ENCODE measurements around the gene DOCK4. TPM values are rescaled to one million over a fixed set of nuclear protein-coding genes. Genes with fewer than 3 reads are reported as not detected.

DOCK4 gene
- total RNA-seq, 4 donors from 2014 or later = 9.9 to 30.9 (median 13.7) TPM

DNA sequence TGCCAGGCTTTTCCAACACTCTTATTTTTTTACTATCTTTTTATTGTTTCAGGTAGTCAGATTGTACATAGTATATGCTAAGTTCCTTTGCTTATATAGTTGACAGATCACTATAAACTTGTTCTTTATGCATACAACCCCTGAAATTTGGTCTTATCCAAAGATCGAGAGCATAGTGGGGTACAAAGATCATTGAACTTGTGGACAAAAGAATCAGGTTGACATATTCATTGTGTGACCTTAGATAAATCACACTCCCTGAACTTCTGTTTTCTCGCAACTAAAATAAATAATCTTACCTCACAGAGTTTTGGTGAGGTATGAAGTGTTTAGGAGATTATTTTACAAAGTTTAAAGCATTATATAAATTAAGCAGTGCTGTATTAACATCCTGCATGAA, 22.4 kb upstream of the DOCK4 start:
- intact Hi-C loops (cut with DNase I) = no loop called here
- TF ChIP-seq, protein P1, sequence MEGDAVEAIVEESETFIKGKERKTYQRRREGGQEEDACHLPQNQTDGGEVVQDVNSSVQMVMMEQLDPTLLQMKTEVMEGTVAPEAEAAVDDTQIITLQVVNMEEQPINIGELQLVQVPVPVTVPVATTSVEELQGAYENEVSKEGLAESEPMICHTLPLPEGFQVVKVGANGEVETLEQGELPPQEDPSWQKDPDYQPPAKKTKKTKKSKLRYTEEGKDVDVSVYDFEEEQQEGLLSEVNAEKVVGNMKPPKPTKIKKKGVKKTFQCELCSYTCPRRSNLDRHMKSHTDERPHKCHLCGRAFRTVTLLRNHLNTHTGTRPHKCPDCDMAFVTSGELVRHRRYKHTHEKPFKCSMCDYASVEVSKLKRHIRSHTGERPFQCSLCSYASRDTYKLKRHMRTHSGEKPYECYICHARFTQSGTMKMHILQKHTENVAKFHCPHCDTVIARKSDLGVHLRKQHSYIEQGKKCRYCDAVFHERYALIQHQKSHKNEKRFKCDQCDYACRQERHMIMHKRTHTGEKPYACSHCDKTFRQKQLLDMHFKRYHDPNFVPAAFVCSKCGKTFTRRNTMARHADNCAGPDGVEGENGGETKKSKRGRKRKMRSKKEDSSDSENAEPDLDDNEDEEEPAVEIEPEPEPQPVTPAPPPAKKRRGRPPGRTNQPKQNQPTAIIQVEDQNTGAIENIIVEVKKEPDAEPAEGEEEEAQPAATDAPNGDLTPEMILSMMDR (IDR thresholded peaks at IDR 0.05) = no peak
- TF ChIP-seq POLR2A (IDR thresholded peaks at IDR 0.05) = no peak
- no peak for DNase-seq
- Histone ChIP-seq H3K36me3 (no peaks in the 10 kb centered on the region), H3K27me3 (no peaks in the 10 kb centered on the region), H3K9me3 (no peaks in the 10 kb centered on the region), H3K4me1 (peaks cover 0 to 22% (median 15%) of the 10 kb centered on the region in 3 donors), H3K4me3 (no peak overlapping the region), H3K27ac (no peak overlapping the region)
- 93 to 94% methylated on average over 2 of the region's 2 CpGs for WGBS, 2 donors

DNA sequence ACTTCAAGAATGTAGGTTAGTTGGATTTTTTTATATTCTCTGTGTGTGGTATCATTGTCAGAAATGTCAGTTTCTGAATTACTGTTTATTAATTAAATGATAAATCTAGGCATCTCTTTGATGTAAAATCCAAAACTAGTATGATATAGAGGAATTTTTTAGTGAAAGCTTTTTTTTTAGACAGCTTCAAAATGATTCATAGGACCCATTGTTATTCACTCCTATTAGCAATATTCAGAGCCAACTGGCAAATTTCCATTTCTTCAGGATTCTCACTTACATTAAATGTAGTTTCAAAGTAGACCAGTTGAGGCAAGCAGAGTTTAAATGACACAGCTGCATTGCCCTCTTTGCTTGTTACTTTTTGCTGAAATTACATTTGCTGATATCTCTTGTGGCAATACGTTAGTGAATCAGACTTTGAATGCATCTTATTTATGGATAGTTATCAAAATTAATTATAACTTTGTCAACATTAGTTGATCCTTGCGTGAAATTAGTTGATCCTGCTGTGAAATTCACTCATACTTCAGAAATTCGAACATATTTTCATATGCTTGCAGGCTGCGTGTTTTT, 20.6 kb upstream of the DOCK4 start:
- Histone ChIP-seq H3K36me3 (no peaks in the 10 kb centered on the region), H3K4me3 (no peak overlapping the region), H3K9me3 (no peaks in the 10 kb centered on the region), H3K27me3 (no peaks in the 10 kb centered on the region), H3K27ac (no peak overlapping the region), H3K4me1 (peaks cover 0 to 13% (median 7%) of the 10 kb centered on the region in 3 donors)
- intact Hi-C loops (cut with DNase I) = no loop called here
- DNase-seq = no peak
- TF ChIP-seq, protein P1 (IDR thresholded peaks at IDR 0.05) = no peak
- no peak for TF ChIP-seq POLR2A (IDR thresholded peaks at IDR 0.05)
- WGBS, 2 donors = 38 to 59% methylated on average over 4 of the region's 4 CpGs

DNA sequence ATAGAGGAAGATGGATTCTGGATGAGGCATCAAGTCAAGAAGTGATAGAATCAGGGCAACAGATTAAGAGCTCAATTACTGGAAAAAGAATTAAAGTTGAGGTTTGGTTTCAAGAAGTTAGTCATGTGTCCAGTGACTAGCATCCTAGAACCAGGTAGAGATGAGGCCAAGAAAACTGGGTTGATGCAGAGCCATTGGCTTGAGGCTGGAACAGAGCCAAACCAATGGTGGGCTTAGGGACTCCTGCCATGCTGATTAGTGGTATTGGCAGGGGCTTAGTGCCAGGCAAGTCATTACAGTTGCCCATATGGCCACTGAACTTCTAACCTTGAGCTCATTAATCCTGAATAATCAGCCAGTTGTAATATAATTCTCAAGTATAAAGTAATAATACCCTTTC, 18.8 kb upstream of the DOCK4 start:
- TF ChIP-seq POLR2A (IDR thresholded peaks at IDR 0.05) = no peak
- TF ChIP-seq, protein P1 (IDR thresholded peaks at IDR 0.05) = no peak
- H3K4me1 ChIP-seq = peaks cover 0 to 13% (median 7%) of the 10 kb centered on the region in 3 donors
- H3K36me3 ChIP-seq = no peaks in the 10 kb centered on the region
- intact Hi-C loops (cut with DNase I) = no loop called here
- DNase-seq = no peak
- no peaks in the 10 kb centered on the region for H3K27me3 ChIP-seq
- H3K4me3 ChIP-seq = no peak overlapping the region
- no peak overlapping the region for H3K27ac ChIP-seq
- no peaks in the 10 kb centered on the region for H3K9me3 ChIP-seq

DNA sequence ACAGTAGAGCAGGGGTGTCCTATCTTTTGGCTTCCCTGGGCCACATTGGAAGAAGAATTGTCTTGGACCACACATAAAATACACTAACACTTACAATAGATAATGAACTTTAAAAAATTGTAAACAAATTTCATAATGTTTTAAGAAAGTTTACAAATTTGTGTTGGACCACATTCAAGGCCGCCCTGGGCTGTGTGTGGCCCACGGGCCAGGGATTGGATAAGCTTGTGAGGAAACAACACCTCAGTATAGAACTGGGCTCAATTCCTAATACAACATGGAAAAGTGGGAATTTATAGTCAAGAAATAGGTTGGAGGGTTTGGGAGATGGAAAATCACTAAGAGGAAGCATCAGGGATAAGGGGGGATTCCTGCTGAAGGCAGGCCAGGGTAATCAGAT, 18.0 kb upstream of the DOCK4 start:
- Histone ChIP-seq H3K27me3 (no peaks in the 10 kb centered on the region), H3K36me3 (no peaks in the 10 kb centered on the region), H3K4me1 (peaks cover 0 to 13% (median 7%) of the 10 kb centered on the region in 3 donors), H3K9me3 (no peaks in the 10 kb centered on the region), H3K4me3 (no peak overlapping the region), H3K27ac (no peak overlapping the region)
- no peak for DNase-seq
- 91 to 100% methylated on average over 2 of the region's 2 CpGs for WGBS, 2 donors
- TF ChIP-seq POLR2A (IDR thresholded peaks at IDR 0.05) = no peak
- TF ChIP-seq, protein P1 (IDR thresholded peaks at IDR 0.05) = no peak
- intact Hi-C loops (cut with DNase I) = no loop called here

DNA sequence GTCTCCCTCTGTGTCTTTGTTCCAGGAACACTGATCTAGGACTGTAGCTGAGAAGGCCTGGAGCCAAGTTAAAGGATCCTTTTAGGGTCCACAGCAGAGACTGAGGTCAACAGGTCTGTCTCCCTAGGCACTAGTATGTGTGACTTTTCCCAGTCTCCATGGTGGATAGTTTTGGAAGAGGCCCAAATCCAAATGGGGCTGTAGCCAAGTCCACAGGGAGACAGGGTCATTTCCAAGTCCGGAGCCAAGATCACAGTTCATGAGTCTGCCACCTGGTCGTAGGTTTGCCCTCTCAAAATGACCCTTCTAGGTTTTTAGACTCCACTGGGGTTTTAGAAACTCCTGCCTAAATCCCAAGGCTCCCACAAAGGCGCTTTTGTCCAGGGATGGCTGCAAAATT, 17.1 kb upstream of the DOCK4 start:
- no peak overlapping the region for H3K27ac ChIP-seq
- peaks cover 0 to 13% (median 7%) of the 10 kb centered on the region in 3 donors for H3K4me1 ChIP-seq
- H3K27me3 ChIP-seq = no peaks in the 10 kb centered on the region
- intact Hi-C loops (cut with DNase I) = no loop called here
- WGBS, 2 donors = 46 to 82% methylated on average over 2 of the region's 3 CpGs
- no peak for DNase-seq
- H3K9me3 ChIP-seq = no peaks in the 10 kb centered on the region
- no peak for TF ChIP-seq POLR2A (IDR thresholded peaks at IDR 0.05)
- TF ChIP-seq, protein P1 (IDR thresholded peaks at IDR 0.05) = no peak
- H3K36me3 ChIP-seq = no peaks in the 10 kb centered on the region
- H3K4me3 ChIP-seq = no peak overlapping the region

Data from esophagus squamous epithelium (tissue), 5 donors.